ENCODE measurements around the gene MIER2.

GRCh38 chr19:275000-275399 lies 69.6 kb downstream of the MIER2 start:
- TF ChIP-seq, protein P1, sequence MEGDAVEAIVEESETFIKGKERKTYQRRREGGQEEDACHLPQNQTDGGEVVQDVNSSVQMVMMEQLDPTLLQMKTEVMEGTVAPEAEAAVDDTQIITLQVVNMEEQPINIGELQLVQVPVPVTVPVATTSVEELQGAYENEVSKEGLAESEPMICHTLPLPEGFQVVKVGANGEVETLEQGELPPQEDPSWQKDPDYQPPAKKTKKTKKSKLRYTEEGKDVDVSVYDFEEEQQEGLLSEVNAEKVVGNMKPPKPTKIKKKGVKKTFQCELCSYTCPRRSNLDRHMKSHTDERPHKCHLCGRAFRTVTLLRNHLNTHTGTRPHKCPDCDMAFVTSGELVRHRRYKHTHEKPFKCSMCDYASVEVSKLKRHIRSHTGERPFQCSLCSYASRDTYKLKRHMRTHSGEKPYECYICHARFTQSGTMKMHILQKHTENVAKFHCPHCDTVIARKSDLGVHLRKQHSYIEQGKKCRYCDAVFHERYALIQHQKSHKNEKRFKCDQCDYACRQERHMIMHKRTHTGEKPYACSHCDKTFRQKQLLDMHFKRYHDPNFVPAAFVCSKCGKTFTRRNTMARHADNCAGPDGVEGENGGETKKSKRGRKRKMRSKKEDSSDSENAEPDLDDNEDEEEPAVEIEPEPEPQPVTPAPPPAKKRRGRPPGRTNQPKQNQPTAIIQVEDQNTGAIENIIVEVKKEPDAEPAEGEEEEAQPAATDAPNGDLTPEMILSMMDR (IDR thresholded peaks at IDR 0.05), result no peak
- TF ChIP-seq POLR2A (IDR thresholded peaks at IDR 0.05), result no peak

All from body of pancreas (tissue), 4 donors.